ENCODE data around the gene ZDHHC17. TPM values are rescaled to one million over a fixed set of nuclear protein-coding genes. Genes with fewer than 3 reads are reported as not detected.
A peak's percentile ranks its signal among the peaks of the same experiment; 100 is the strongest.

Gene ZDHHC17
- total RNA-seq, 2 donors from 2014 or later, result 14.5 to 17.2 TPM

- H3K4me3 ChIP-seq, result no peak overlapping the region
- H3K4me1 ChIP-seq, result no peaks in the 10 kb centered on the region
- DNase-seq (ENCODE audit: low spot score), result no peak
- H3K27ac ChIP-seq, result no peak overlapping the region
- H3K36me3 ChIP-seq, result peaks cover 33% of the 10 kb centered on the region
- TF ChIP-seq CTCF (IDR thresholded peaks at IDR 0.05), result no peak
- no peaks in the 10 kb centered on the region for H3K27me3 ChIP-seq
- H3K9me3 ChIP-seq, result no peaks in the 10 kb centered on the region
Measured at GRCh38 chr12:76810671-76811419, 46.9 kb downstream of the ZDHHC17 start.

- Histone ChIP-seq H3K27ac (no peak overlapping the region), H3K4me3 (no peak overlapping the region), H3K9me3 (no peaks in the 10 kb centered on the region), H3K27me3 (no peaks in the 10 kb centered on the region), H3K4me1 (no peaks in the 10 kb centered on the region), H3K36me3 (peaks cover 29% of the 10 kb centered on the region)
- no peak for DNase-seq (ENCODE audit: low spot score)
- TF ChIP-seq CTCF (IDR thresholded peaks at IDR 0.05), result no peak
Measured at GRCh38 chr12:76811976-76812375, 48.1 kb downstream of the ZDHHC17 start.

- DNase-seq (ENCODE audit: low spot score), result no peak
- Histone ChIP-seq H3K4me1 (no peaks in the 10 kb centered on the region), H3K36me3 (peaks cover 28% of the 10 kb centered on the region), H3K9me3 (no peaks in the 10 kb centered on the region), H3K27me3 (no peaks in the 10 kb centered on the region), H3K27ac (no peak overlapping the region), H3K4me3 (no peak overlapping the region)
- TF ChIP-seq CTCF (IDR thresholded peaks at IDR 0.05), result no peak
Measured at GRCh38 chr12:76813265-76813664, 49.4 kb downstream of the ZDHHC17 start.

GRCh38 chr12:76813972-76814371 is 50.1 kb downstream of the ZDHHC17 start:
- Histone ChIP-seq H3K9me3 (no peaks in the 10 kb centered on the region), H3K27ac (no peak overlapping the region), H3K27me3 (no peaks in the 10 kb centered on the region), H3K4me3 (no peak overlapping the region), H3K36me3 (peaks cover 27% of the 10 kb centered on the region), H3K4me1 (no peaks in the 10 kb centered on the region)
- TF ChIP-seq CTCF (IDR thresholded peaks at IDR 0.05), result no peak
- no peak for DNase-seq (ENCODE audit: low spot score)

- TF ChIP-seq CTCF (IDR thresholded peaks at IDR 0.05), result peak in 1 of 2 donors; percentile 68
- H3K36me3 ChIP-seq, result peaks cover 16% of the 10 kb centered on the region
- no peaks in the 10 kb centered on the region for H3K9me3 ChIP-seq
- H3K27ac ChIP-seq, result no peak overlapping the region
- H3K27me3 ChIP-seq, result no peaks in the 10 kb centered on the region
- H3K4me3 ChIP-seq, result no peak overlapping the region
- peaks cover 0 to 6% of the 10 kb centered on the region in 2 donors for H3K4me1 ChIP-seq
- no peak for DNase-seq (ENCODE audit: low spot score)
Measured at GRCh38 chr12:76820888-76821482, 57.1 kb downstream of the ZDHHC17 start.
